Tibial artery (tissue), 4 donors: Measurements from ENCODE around the gene HMCN2.
A peak's percentile ranks its signal among the peaks of the same experiment; 100 is the strongest.

Experiments
- DNase-seq, 2 donors: peaks; one replicate each; pipeline ENCODE4 v3.0.0-alpha.2; 2019
- H3K27ac ChIP-seq, 2 donors: fragments of 200-600 bp; sonication (generic) in 1 of 2; 1 replicate in 1 of 2; 2 replicates in 1 of 2; pipeline ENCODE4 v1.5.1; 2018 to 2019; ENCODE audit warnings: mild to moderate bottlenecking in 1 of 2
- H3K27me3 ChIP-seq, 2 donors: fragments of 200-600 bp; sonication (generic) in 1 of 2; one replicate each; pipeline versions ENCODE4 v1.5.1 to v1.6.0; 2016 to 2019
- H3K36me3 ChIP-seq, 3 donors: fragments of 200-600 bp; sonication (generic) in 2 of 3; one replicate each; pipeline ENCODE4 v1.5.1; 2016 to 2019; ENCODE audit warnings: mild to moderate bottlenecking in 2 of 3
- H3K4me1 ChIP-seq, 4 donors: fragments of 200-600 bp; sonication (generic) in 2 of 4; 1 replicate in 3 of 4; 2 replicates in 1 of 4; pipeline ENCODE4 v1.5.1; 2016 to 2019
- H3K4me3 ChIP-seq, 2 donors: fragments of 200-600 bp; sonication (generic) in 1 of 2; 1 replicate in 1 of 2; 2 replicates in 1 of 2; pipeline ENCODE4 v1.5.1; 2018 to 2019; ENCODE audit warnings: mild to moderate bottlenecking in 2 of 2
- H3K9me3 ChIP-seq, 3 donors: fragments of 200-600 bp; sonication (generic) in 1 of 3; one replicate each; pipeline ENCODE4 v1.5.1; 2016 to 2019
- intact Hi-C: fragments of 100-400 bp; cut with DNase I; formaldehyde crosslinking; loops from one replicate; pipeline ENCODE4 v1.15.0; 2023; ENCODE audit warnings: low total_unique reads
- TF ChIP-seq, protein P1 (sequence below), 2 experiments: fragments of 200-600 bp in 1 of 2; fragments of 450-650 bp in 1 of 2; IDR thresholded peaks; one replicate each; pipeline ENCODE4 v1.5.1; 2017 to 2019; ENCODE audit warnings: antibody characterized with exemption in 2 of 2, mild to moderate bottlenecking in 1 of 2, moderate library complexity in 1 of 2

HMCN2 gene

DNA sequence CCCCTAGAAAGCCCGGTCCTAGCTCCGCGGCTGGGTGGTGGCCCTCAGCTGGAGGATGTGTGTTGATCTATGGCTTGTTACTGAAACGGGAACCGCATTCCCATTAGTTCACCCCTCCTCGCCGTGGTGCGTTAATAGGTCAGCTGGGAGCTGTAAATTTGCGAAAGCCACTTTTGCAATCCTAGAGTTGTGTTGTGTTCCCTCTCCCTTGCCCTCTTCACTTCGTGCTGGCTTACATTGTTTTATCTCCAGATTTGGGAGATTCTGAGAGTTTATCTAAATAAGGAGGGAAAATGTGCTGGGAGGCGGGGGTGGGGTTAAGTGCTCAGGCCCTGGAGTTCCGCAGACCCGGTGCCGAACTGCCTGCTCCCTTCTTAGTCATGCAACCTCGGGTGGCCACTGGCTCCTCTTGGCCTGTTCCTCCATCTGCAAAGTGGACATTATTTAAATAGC is 62.8 kb downstream of the HMCN2 start:
- Histone ChIP-seq H3K9me3 (no peaks in the 10 kb centered on the region), H3K4me1 (peaks cover 0 to 20% (median 10%) of the 10 kb centered on the region in 4 donors), H3K27me3 (peaks cover 0 to 88% of the 10 kb centered on the region in 2 donors), H3K27ac (peak overlapping the region; percentile 42 to 61), H3K4me3 (peak overlapping the region in 1 of 2 donors; percentile 11), H3K36me3 (no peaks in the 10 kb centered on the region)
- TF ChIP-seq, protein P1, sequence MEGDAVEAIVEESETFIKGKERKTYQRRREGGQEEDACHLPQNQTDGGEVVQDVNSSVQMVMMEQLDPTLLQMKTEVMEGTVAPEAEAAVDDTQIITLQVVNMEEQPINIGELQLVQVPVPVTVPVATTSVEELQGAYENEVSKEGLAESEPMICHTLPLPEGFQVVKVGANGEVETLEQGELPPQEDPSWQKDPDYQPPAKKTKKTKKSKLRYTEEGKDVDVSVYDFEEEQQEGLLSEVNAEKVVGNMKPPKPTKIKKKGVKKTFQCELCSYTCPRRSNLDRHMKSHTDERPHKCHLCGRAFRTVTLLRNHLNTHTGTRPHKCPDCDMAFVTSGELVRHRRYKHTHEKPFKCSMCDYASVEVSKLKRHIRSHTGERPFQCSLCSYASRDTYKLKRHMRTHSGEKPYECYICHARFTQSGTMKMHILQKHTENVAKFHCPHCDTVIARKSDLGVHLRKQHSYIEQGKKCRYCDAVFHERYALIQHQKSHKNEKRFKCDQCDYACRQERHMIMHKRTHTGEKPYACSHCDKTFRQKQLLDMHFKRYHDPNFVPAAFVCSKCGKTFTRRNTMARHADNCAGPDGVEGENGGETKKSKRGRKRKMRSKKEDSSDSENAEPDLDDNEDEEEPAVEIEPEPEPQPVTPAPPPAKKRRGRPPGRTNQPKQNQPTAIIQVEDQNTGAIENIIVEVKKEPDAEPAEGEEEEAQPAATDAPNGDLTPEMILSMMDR (IDR thresholded peaks at IDR 0.05), result no peak
- intact Hi-C loops, result no loop called here
- DNase-seq, result peak; percentile 83 to 88

DNA sequence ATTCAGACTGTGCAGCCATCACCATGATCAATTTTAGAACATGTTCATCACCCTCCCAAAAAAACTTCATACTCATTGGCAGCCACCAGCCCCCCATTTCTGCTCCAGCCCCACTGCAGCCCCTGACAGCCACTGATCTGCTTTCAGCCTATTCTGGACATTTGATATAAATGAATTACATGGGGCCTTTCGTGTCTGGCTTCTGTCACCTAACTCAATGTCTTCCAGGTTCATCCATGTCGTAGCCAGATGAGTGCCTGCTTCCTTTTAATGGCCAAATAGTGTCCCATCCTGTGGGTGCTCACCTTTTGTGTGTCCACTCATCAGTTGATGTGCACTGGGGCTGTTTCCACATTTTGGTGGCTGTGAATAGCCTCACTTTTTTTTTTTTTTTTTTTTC is 63.5 kb downstream of the HMCN2 start:
- intact Hi-C loops, result no loop called here
- Histone ChIP-seq H3K27me3 (peaks cover 0 to 92% of the 10 kb centered on the region in 2 donors), H3K27ac (peak overlapping the region in 1 of 2 donors; percentile 61), H3K4me1 (peaks cover 0 to 20% (median 10%) of the 10 kb centered on the region in 4 donors), H3K9me3 (no peaks in the 10 kb centered on the region), H3K4me3 (no peak overlapping the region), H3K36me3 (no peaks in the 10 kb centered on the region)
- TF ChIP-seq, protein P1 (IDR thresholded peaks at IDR 0.05), result no peak
- peak in 1 of 2 donors; percentile 52 for DNase-seq

DNA sequence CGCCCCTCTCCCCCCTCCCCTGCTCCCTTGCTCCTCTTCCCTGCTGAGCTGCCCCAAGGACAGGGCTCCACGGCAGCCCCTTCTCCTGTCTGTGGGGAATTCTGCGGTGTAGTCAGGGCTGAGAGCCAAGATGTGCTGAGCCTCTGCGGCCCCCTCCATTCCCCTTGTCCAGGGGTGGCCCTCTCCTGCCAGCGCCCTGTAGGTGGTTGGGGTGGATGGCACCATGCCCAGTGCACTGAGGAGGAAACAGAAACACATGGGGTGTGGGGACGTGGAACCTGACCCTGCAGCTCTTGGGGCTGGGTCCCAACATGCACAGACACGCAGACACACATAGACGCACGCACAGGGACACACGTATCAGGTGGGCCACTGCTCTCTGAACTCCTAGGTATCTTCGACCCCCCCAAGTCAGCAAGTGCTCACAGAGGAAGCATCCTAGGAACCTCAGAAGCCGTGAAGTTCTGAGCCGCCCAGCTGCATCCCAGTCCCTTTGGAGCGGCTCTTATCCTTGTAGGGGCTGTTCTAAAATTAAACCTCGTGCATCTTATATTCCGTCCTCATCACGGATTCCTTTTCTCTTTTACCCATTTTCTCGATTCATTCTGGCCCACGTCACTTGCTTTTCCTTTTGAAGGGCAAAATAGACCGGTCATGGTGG is 64.8 kb downstream of the HMCN2 start:
- no peak for DNase-seq
- H3K9me3 ChIP-seq, result no peaks in the 10 kb centered on the region
- H3K36me3 ChIP-seq, result no peaks in the 10 kb centered on the region
- TF ChIP-seq, protein P1 (IDR thresholded peaks at IDR 0.05), result no peak
- peak overlapping the region; percentile 28 to 61 for H3K27ac ChIP-seq
- H3K4me1 ChIP-seq, result peaks cover 0 to 20% (median 10%) of the 10 kb centered on the region in 4 donors
- intact Hi-C loops, result no loop called here
- H3K27me3 ChIP-seq, result peaks cover 0 to 90% of the 10 kb centered on the region in 2 donors
- H3K4me3 ChIP-seq, result no peak overlapping the region

DNA sequence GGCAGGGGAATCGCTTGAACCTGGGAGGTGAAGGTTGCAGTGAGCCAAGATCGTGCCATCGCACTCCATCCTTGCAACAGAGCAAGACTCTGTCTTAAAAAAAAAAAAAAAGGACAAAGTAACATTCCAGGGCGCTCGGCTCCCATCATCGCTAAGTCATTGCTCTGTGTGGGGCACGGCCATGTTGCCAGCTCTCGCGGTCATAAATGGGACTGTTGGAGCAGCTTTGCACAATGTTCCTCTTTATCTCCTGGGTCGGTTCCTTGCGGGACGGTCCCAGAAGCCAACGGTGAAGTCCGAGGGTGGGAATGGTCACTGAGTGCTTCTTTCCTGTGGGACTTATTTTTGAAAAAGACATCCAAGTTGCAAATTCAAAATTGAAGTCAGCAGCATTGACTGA is 65.5 kb downstream of the HMCN2 start:
- Histone ChIP-seq H3K27me3 (peaks cover 0 to 88% of the 10 kb centered on the region in 2 donors), H3K4me3 (no peak overlapping the region), H3K9me3 (no peaks in the 10 kb centered on the region), H3K4me1 (peaks cover 0 to 20% (median 10%) of the 10 kb centered on the region in 4 donors), H3K36me3 (no peaks in the 10 kb centered on the region), H3K27ac (peak overlapping the region; percentile 22 to 61)
- peak; percentile 73 to 85 for DNase-seq
- TF ChIP-seq, protein P1 (IDR thresholded peaks at IDR 0.05), result no peak
- intact Hi-C loops, result no loop called here

DNA sequence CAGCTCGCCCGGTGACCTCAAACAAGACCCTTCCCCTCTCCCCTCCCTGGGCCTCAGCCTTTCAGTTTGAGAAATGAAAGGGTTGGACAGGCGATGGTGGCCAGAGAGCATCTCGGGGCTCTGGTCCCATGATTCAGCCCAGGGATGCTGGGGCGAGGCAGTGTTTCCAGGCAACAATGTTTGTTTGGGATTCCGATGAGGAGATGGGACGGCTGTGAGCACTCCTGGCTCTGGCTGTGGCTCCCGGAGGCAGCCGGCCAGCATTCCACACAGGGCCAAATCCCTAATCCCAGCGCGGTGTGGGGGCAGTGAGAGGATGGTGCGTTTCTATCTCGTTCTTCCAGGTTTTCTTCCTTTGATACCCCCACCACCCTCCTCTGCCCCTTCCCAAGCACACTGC is 66.0 kb downstream of the HMCN2 start:
- Histone ChIP-seq H3K4me1 (peaks cover 0 to 20% (median 10%) of the 10 kb centered on the region in 4 donors), H3K27ac (peak overlapping the region; percentile 22 to 61), H3K27me3 (peaks cover 0 to 83% of the 10 kb centered on the region in 2 donors), H3K9me3 (no peaks in the 10 kb centered on the region), H3K4me3 (no peak overlapping the region), H3K36me3 (no peaks in the 10 kb centered on the region)
- intact Hi-C loops, result no loop called here
- TF ChIP-seq, protein P1 (IDR thresholded peaks at IDR 0.05), result no peak
- peak; percentile 76 to 86 for DNase-seq
